Gastrocnemius medialis (tissue), 4 donors: Measurements from ENCODE around the gene IQGAP2.

Source experiments
- POLR2A ChIP-seq, 2 donors: fragments of 450-650 bp; IDR thresholded peaks; one replicate each; pipeline ENCODE4 v1.6.1; 2017; ENCODE audit warnings: antibody characterized with exemption in 2 of 2, mild to moderate bottlenecking in 2 of 2, moderate library complexity in 2 of 2
- TF ChIP-seq, protein P1 (sequence below), 5 experiments: fragments of 450-650 bp in 3 of 5; fragments of 200-600 bp in 2 of 5; sonication (generic) in 2 of 5; IDR thresholded peaks in 4 of 5; conservative IDR thresholded peaks in 1 of 5; 1 replicate in 4 of 5; 2 replicates in 1 of 5; pipeline ENCODE4 v1.5.1; 2016 to 2019; ENCODE audit warnings: antibody characterized with exemption in 5 of 5, mild to moderate bottlenecking in 3 of 5, moderate library complexity in 3 of 5

DNA sequence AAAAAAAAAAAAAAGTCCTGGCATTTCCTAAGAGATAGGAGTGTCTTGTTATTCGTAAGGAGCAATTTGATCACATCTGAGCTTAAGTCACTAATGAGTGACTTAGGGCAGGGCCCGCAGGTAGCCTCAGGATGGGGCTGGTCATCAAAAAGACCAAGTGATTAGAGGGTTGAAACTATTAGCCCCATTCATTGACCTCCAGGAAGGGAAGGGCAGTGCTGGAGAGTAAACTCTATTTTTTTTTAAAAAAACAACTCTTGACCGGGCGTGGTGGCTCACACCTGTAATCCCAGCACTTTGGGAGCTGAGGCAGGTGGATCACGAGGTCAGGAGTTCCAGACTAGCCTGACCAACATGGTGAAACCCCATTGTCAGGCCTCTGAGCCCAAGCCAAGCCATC lies 46.2 kb upstream of the IQGAP2 start:
- TF ChIP-seq, protein P1, sequence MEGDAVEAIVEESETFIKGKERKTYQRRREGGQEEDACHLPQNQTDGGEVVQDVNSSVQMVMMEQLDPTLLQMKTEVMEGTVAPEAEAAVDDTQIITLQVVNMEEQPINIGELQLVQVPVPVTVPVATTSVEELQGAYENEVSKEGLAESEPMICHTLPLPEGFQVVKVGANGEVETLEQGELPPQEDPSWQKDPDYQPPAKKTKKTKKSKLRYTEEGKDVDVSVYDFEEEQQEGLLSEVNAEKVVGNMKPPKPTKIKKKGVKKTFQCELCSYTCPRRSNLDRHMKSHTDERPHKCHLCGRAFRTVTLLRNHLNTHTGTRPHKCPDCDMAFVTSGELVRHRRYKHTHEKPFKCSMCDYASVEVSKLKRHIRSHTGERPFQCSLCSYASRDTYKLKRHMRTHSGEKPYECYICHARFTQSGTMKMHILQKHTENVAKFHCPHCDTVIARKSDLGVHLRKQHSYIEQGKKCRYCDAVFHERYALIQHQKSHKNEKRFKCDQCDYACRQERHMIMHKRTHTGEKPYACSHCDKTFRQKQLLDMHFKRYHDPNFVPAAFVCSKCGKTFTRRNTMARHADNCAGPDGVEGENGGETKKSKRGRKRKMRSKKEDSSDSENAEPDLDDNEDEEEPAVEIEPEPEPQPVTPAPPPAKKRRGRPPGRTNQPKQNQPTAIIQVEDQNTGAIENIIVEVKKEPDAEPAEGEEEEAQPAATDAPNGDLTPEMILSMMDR (IDR thresholded peaks at IDR 0.05 in 4 of 5, conservative IDR thresholded peaks at IDR 0.05 in 1 of 5) = no peak
- no peak for TF ChIP-seq POLR2A (IDR thresholded peaks at IDR 0.05)
